Kidney glomerular epithelial cell (primary cell): ENCODE data around the gene SGF29.
"Not testable (repeated sequence)": the region's sequence is repeated elsewhere in the genome, so short reads cannot be mapped to it uniquely, and the experiment has no call there.

Experiments
- DNase-seq: peaks from one replicate; lab custom pipeline; 2025; lab: John Stamatoyannopoulos, UW

The SGF29 gene

DNA sequence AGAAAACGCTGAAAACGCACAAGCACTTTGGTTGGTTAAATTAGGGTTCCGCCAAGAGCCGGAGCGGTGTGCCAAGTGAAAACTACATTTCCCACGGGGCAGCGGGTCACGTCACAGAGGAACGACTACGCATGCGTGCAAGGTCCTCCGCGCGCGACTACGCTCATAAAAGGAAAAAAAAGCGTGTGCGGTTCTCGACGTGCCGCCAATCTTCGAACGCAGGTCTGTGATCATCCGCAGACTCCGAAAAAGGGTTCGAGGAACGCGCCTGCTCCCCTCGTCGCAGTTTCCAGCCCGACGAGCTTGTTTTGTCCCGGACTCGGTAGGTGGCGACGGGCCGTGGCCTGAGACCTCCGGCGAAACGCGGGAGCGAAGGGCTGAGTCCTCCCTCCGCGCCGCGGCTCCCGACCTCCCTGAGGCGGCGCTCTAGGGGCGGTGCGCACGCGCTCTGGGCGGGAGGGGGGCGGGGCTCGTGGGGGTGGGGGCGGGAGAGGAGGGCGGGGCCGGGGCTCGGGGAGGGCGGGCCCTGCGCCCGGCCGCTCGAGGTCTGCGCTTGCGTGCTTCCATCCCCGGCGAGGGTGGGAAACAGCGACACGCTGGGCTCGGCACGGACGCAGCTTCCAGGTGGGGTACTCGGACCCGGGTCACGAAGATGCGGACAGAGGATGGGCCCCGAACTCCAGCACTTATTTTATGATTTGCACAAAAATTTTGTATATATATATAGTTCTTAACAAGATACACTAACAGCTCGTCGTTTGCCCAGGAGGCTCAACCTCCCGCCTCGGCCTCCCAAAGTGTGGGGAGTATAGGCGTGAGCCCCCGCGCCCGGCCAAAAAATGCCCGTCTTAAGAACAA lies at the start of gene SGF29:
SGF29 (plus strand) TSS at position 145 of the 858 bp plus-strand sequence. CDS start 27,150 bp downstream, outside the sequence.
- DNase-seq, result peak; percentile 84

DNA sequence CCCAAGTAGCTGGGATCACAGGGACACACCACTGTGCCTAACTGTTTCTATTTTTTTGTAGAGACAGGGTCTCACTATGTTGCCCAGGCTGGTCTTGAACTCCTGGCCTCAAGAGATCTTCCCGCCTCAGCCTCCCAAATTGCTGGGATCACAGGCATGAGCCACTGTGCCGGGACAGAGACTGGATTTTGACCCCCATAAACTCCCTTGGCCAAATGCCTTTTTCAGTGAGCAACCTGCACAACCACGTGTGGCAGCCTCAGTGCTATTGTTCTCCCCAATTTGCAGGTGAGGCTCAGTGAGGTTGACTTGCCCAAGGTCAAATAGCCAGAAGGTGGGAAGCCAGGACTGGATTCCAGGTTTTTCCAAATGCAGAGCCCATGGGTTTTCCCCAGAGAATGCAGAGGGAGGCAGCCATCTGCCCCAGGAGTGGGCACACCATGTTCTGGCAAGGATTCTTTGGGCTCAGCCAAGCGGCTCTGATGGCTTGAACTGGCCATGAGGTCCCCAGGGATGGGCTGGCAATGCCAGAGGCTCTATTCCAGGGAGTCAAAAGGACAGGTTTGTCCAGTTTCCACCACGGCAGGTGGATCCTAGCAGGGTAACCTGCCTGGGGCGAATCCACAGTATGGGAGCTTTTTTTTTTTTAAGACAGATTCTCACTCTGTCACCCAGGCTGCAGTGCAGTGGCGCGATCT lies 48.9 kb upstream of the SGF29 start:
- DNase-seq, result no peak

DNA sequence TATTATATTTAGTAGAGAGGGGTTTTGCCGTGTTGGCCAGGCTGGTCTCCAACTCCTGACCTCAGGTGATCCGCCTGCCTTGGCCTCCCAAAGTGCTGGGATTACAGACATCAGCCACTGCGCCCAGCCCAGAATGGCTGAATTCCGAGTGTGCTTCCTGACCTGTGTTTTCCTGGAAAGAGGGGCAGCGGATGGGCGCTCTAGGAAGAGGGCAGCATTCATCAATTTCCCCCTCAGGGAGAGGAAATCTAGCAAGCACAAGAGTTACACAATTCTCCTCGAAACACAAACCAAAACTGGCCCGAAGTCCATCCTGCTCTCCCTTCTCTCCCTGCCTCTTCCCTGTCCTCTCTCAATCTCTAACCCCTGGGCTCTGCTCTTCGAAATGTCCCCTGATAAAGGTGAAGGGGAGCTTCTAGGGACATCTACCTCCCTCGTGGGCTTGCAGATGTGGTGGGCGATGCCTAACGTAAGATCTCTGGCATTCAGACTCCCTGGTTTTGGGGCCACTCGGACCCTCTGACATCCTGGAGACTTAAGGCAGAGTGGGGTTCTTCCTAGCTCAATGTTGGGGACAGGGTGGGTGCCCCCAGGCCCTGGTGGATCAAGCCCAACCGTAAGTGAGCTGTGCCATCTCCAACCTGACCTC lies 48.1 kb upstream of the SGF29 start:
- no peak for DNase-seq

DNA sequence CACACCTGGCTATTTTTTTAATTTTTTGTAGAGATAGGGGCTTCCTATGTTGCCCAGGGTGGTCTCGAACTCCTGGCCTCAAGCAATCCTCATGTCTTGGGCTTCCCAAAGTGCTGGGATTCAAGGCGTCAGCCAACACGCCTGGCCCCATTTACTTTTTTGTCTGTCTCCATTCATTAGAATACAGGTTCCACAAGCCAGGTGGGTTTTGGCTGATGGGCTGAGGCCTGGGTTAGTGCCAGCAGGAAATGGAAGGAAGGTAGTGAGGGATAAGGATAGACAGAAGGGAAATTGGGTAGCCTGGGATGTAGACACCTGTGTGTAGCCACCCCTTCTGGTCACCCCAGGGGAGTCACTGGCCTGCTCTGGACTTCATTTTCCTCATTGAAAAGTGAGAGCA lies 42.7 kb upstream of the SGF29 start:
- DNase-seq, result no peak

DNA sequence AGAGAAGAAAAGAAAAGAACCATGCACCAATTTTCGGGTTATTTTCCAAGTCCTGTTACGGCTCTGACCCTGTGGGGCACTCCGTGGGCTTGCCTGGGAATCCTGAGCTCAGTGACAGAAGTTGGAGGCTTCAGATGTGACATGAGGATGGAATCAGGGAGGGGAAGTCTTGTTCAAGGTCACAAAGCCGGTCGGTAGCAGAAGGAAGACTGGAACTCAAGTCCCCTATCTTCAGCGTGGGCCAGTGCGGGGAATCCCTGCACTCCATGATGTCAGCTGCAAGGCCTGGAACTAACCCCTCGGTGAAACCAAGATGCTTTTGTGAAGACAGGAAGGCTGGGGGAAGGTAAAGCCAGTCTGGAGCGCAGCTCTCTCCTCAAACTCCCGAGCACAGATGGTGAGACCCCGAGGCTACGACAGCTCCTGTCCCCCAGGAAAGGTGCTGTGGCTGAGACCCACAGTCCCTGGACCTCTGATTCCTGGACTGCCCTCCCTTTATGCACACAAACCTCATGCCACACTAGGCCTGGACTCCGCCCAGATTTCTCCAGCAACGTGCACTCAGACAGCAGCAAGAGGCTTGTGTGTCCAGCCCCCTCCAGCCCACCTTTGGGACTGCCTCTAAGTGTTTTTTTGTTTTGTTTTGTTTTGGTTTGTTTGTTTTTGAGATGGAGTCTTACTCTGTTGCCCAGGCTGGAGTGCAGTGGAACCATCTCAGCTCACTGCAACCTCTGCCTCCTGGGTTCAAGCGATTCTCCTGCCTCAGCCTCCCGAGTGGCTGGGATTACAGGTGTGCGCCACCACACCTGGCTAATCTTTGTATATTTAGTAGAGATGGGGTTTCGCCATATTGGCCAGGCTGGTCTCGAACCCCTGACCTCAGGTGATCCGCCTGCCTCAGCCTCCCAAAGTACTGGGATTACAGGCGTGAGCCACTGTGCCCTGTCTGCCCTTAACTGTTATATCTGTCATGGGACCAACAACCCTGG lies 41.6 kb upstream of the SGF29 start:
- DNase-seq, result no peak

DNA sequence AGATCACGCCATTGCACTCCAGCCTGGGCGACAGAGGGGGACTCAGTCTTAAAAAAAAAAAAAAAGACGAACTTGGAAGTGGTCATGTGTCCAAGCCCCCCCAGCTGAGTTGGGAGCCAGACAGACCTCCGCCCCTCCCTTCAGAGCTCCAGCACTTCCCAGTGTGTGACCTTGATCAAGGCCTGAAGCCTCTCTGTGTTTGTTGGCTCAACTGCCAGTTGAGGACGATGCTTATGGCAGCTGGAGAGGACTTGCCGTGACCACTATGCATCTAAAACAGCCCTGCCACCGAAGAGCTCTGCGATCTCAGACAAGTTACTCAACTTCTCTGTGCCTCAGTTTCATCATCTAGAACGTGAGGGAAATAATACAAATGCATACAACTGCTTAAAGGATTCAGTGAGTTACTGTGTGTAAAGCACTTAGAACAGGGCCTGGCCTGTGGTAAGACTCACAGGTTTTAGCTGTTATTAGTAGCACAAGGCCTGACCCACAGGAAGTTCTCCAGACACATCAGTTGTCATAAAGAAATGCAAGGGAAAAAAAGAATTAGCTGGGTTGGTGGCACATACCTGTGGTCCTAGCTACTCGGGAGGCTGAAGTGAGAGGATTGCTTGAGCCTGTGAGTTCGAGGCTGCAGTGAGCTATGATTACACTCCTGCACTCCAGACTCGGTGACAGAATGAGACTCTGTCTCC lies 40.1 kb upstream of the SGF29 start:
- no peak for DNase-seq

DNA sequence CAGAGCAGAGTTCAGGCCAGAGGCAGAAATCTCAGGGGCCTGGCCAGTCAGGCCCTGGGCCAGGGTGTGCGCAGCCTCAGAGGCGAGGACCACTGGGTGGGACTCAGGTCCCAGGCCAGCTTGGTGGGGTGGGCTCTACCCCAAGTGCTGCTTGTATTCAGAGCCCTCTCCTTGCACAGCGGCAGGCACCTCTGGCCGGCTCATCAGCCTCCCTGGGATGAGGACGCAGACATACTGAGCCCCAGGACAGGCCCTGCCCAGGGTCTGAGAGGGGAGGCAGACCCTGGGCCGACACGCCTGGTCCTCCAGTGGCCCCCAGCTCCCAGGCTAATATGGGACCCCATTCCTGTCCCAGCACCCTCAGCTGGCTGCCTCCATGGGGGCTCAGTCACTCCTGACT lies 39.5 kb upstream of the SGF29 start:
- no peak for DNase-seq

DNA sequence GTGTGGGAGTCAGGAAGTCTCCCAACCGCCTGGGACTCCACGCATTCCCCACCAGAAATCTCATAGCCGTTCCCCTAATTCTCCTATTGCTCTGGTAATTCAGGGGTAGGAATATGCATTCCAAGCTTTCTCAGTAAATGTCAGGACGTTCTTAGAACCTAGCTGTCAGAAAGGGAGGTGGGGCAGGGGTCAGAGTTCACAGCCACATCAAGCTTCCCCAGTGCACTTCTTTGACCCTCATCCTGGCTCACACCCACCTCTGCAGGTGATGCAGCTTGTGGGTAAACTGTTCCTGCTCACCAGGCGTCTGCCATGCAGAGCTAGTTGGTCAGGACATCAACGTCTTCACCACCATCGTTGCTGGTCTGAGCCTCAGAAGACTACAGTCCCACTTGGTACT lies 33.0 kb upstream of the SGF29 start:
- DNase-seq, result no peak

DNA sequence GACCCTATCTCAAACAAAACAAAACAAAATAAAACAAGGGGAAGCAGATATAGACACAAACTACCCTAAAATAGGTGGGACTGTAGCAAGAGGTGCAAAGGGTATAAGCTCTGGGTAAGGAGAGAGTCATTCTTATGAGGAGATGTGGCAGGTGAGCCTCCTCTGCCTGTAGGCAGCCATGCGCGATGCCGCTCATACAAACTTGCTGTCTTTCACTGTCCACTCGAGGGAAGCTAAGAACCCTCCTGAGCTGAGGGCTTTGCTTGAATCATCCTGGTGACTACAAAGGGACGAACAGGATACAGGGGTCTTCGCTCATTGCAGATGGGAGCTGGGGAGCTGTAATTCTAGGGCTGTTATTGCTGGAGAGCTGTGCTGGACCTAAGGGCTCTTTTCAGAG lies 32.3 kb upstream of the SGF29 start:
- no peak for DNase-seq

DNA sequence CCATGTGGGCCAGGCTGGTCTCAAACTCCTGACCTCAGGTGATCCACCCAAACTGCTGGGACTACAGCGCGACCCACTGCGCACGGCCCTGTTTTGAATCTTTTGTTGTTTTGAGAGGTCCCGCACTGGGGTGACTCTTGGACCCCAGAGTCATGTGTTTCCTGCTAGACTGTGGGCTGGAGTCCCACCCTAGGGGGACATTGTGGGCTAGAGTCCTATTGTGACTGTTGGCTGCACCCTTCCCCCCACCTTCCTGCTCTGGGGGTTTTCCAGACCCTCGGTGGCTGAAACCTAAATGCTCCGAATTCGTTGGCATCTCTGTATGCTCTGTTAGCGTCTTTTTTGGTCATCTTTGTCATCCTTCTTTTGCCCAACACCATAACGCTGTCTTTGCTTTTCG lies 30.9 kb upstream of the SGF29 start:
- no peak for DNase-seq

DNA sequence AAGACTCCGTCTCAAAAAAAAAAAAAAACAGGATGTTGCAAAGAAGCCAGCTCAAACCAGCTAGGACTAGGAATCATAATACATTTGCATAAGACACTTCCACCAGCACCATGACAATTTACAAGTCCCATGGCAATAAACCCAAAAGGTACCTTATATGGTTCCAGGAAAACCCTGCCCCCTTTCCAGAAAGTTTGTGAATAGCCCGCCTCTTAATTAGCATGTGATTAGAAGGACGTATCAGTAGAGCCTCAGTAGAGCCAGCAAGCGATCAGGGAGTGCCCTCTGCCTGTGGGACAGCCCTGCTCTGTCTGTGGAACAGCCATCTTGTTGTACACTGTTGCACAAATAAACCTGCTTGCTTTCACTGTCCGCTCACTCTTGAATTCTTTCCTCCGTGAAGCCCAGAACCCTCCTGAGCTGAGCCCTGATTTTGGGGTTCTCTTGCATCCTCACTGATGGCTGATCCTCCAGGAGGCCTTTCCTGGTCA lies 29.0 kb upstream of the SGF29 start:
- no peak for DNase-seq

DNA sequence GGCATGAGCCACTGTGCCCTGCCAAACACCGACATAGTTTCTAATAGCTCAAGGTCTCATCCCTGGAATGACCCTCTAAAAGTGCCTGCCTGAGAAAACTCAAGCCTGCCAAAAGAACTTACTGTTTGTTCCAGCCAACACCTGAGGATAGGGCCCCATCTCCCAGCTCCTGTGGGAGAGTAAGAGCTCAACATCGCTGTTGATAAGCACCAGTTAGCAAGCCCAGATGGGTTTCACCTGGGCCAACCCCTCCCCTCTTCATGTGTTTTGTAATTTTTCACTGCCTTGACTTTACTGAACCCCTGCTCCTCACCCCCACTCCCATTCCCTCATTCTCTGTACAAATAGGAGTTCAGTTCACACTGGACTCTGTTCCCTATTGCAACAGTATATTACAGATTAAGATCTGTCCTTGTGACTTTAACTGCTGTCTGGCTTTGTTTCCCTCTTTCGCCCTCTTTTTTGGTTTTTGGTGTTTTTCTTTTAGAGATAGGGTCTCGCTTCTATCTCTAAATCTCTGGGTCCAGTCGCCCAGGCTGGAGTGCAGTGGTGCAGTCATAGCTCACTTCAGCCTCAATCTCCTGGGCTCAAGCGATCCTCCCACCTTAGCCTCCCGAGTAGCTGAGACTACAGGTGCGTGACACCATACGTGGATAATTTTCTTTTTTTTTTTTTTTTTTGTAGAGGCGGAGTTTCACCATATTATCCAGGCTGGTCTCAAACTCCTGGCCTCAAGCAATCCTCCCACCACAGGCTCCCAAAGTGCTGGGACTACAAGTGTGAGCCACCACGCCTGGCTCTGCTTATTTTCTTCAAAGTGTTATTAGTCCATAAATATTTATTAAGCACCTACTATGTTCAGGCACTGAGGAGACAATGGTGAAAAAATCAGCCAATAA lies 27.3 kb upstream of the SGF29 start:
- no peak for DNase-seq

DNA sequence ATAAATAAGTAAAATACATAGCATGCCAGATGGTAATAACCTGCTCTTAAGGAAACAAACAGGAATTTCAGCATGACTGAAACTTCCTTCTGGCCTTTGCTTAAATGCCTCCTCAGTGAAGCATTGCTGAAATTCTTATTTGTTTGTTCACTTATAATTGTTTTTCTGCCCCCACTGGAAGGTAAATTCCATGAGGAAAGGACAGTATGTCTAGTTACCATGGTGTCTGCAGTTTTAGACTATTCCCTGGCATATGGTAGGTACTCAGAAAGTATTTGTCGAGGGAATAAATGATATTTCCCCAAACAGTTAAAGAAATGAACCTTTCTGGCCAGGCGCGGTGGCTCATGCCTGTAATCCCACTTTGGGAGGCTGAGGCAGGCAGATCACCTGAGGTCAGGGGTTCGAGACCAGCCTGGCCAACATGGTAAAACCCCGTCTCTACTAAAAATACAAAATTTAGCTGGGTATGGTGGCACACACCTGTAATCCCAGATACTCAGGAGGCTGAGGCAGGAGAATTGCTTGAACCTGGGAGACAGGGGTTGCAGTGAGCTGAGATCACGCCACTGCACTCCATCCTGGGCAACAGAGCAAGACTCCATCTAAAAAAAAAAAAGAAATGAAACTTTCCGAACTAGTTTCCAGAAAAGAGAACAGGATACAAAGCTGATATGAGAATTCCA lies 26.5 kb upstream of the SGF29 start:
- not testable (repeated sequence) for DNase-seq

DNA sequence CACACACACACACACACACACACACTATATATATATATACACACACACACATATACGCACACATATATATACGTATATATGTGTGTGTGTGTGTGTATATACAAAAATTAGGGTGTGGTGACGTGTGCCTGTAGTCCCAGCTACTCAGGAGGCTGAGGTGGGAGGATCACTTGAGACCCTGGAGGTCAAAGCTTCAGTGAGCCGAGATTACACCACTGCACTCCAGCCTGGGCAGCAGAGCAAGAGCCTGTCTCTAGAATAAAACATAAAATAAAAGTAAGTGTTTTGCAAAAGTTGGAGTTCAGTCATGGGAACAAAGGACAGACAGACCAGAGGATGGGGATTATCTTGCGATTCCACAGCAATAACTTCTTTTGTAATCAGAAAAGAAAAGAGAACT lies 25.7 kb upstream of the SGF29 start:
- DNase-seq, result no peak

DNA sequence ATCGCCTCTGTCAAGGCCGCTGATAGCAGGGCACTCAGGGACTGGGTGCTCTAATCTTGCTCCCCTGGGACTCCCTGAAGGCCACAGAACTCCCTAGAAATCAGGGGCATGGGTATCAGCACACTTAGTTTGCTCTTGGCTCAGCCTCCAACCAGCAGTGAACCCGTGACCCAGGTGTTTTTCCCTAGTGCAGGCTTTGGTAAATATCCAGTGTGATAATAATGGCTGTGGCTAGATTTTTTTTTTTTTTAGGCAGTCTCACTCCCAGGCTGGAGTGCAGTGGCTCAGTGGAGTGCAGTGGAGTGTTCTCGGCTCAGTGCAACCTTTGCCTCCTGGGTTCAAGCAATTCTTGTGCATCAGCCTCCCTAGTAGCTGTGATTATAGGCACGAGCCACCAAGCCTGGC lies 25.3 kb upstream of the SGF29 start:
- no peak for DNase-seq

DNA sequence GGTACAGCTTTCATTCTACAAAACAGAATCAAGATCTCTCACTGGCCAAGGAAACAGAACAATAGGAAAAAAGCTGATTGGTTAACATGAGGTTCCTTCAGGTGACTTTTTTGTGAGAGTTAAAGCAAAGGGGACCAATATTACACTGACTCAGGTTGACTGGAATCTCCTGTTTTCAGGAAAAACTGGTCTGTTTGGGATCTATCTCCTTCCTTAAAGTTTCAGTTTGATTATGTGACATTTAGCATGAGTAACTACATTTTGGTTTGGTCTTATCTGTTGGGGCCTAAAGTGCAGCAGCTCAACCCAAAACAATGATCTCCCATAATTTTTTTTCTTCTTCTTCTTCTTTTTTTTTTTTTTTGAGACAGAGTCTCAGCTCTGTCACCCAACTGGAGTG lies 24.6 kb upstream of the SGF29 start:
- DNase-seq, result no peak

DNA sequence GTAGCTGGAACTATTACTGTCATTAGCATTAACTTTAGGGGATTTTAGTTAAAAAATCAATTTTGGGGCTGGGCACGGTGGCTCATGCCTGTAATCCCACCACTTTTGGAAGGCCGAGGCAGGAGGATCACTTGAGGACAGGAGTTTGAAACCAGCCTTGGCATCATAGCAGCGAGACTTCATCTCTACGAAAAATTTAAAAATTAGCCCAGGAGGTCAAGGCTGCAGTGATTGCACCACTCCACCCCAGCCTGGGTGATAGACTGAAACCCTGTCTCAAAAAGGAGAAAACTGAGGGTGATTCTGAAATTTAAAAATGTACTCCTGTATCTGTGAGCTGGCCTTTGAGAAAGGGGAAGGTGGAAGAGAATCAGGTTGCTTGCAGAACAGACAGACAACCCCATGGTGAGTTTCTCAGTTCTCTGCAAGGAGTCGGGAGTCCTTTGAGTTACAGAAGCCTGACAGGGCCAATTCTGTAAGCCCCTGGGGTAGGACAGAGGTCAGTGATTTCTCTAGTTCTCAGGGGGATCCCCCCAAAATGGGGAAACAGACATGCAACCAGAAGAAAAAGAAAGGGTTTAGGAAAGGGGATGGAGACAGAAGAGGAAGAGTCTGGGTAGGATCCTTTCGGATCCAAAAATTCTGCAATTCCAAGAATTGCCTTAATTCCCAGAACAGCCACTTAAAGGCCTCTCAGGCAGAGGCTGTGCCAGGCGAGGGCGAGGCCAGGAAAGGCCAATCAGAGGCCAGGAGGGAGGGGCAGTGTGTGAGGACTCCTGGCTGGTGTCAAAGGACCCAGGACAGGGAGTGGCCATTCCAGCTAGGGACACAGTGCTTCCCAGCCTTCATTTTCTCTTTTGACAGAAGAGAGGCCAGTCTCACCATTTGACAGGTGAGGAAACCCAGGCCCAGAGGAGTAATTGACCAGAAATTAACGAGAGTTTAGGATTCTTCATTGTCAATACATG lies 21.7 kb upstream of the SGF29 start:
- DNase-seq, result no peak
